Nephron progenitor cell (in vitro differentiated cells): ENCODE data around the gene KCNJ12.
"Not testable (repeated sequence)": the region's sequence is repeated elsewhere in the genome, so short reads cannot be mapped to it uniquely, and the experiment has no call there.

ENCODE experiments used
- DNase-seq: peaks from one replicate; pipeline ENCODE4 v3.0.0; 2021
- H3K27ac Mint-ChIP-seq: 2 replicates; pipeline ENCODE4 v1.8.0; 2021; ENCODE audit warnings: mild to moderate bottlenecking, moderate library complexity, mixed read lengths
- H3K27me3 Mint-ChIP-seq: 2 replicates; pipeline ENCODE4 v1.8.0; 2021; ENCODE audit warnings: mild to moderate bottlenecking, low read depth, mixed read lengths; ENCODE audit not compliant: poor library complexity
- H3K36me3 Mint-ChIP-seq: 2 replicates; pipeline ENCODE4 v1.8.0; 2021; ENCODE audit warnings: low read depth, mixed read lengths
- H3K4me1 Mint-ChIP-seq: 2 replicates; pipeline ENCODE4 v1.8.0; 2021; ENCODE audit warnings: mixed read lengths
- H3K4me3 Mint-ChIP-seq: 2 replicates; pipeline ENCODE4 v1.8.0; 2021; ENCODE audit warnings: mild to moderate bottlenecking, moderate library complexity, mixed read lengths
- H3K9me3 Mint-ChIP-seq: 2 replicates; pipeline ENCODE4 v1.8.0; 2021; ENCODE audit warnings: mild to moderate bottlenecking, moderate library complexity, mixed read lengths

The KCNJ12 gene

GRCh38 chr17:21404539-21404938 is 28.4 kb downstream of the KCNJ12 start:
- Mint-ChIP-seq H3K4me1 (peaks cover 22% of the 10 kb centered on the region), H3K27me3 (peaks cover 16% of the 10 kb centered on the region), H3K9me3 (peaks cover 27% of the 10 kb centered on the region)
- not testable (repeated sequence) for H3K27ac Mint-ChIP-seq, H3K36me3 Mint-ChIP-seq, DNase-seq, H3K4me3 Mint-ChIP-seq

- H3K36me3 Mint-ChIP-seq, H3K27ac Mint-ChIP-seq, H3K4me3 Mint-ChIP-seq, DNase-seq: not testable (repeated sequence)
- H3K9me3 Mint-ChIP-seq = peaks cover 27% of the 10 kb centered on the region
- peaks cover 16% of the 10 kb centered on the region for H3K27me3 Mint-ChIP-seq
- peaks cover 19% of the 10 kb centered on the region for H3K4me1 Mint-ChIP-seq
These were observed 29.0 kb downstream of the KCNJ12 start for GRCh38 chr17:21404956-21405731.

GRCh38 chr17:21405904-21406400 is 29.8 kb downstream of the KCNJ12 start:
- H3K4me3 Mint-ChIP-seq, DNase-seq, H3K27ac Mint-ChIP-seq, H3K36me3 Mint-ChIP-seq: not testable (repeated sequence)
- Mint-ChIP-seq H3K4me1 (peaks cover 19% of the 10 kb centered on the region), H3K9me3 (peaks cover 24% of the 10 kb centered on the region), H3K27me3 (peaks cover 17% of the 10 kb centered on the region)

- Mint-ChIP-seq H3K9me3 (peaks cover 24% of the 10 kb centered on the region), H3K27me3 (peaks cover 19% of the 10 kb centered on the region), H3K4me1 (peaks cover 21% of the 10 kb centered on the region)
- not testable (repeated sequence) for DNase-seq, H3K4me3 Mint-ChIP-seq, H3K36me3 Mint-ChIP-seq, H3K27ac Mint-ChIP-seq
These were observed 30.7 kb downstream of the KCNJ12 start for GRCh38 chr17:21406616-21407404.

GRCh38 chr17:21407752-21408151 is 31.6 kb downstream of the KCNJ12 start:
- H3K9me3 Mint-ChIP-seq = peaks cover 18% of the 10 kb centered on the region
- H3K27ac Mint-ChIP-seq, H3K4me3 Mint-ChIP-seq, DNase-seq, H3K36me3 Mint-ChIP-seq: not testable (repeated sequence)
- peaks cover 13% of the 10 kb centered on the region for H3K27me3 Mint-ChIP-seq
- H3K4me1 Mint-ChIP-seq = peaks cover 14% of the 10 kb centered on the region

- Mint-ChIP-seq H3K27me3 (peaks cover 13% of the 10 kb centered on the region), H3K9me3 (peaks cover 18% of the 10 kb centered on the region), H3K4me1 (peaks cover 14% of the 10 kb centered on the region)
- not testable (repeated sequence) for H3K36me3 Mint-ChIP-seq, H3K27ac Mint-ChIP-seq, DNase-seq, H3K4me3 Mint-ChIP-seq
These were observed 32.1 kb downstream of the KCNJ12 start for GRCh38 chr17:21408224-21408623.

GRCh38 chr17:21408766-21409300 is 32.7 kb downstream of the KCNJ12 start:
- H3K4me3 Mint-ChIP-seq = not testable (repeated sequence)

GRCh38 chr17:21409388-21409787 is 33.2 kb downstream of the KCNJ12 start:
- H3K27me3 Mint-ChIP-seq = peaks cover 13% of the 10 kb centered on the region
- H3K27ac Mint-ChIP-seq, H3K36me3 Mint-ChIP-seq, H3K4me3 Mint-ChIP-seq, DNase-seq: not testable (repeated sequence)
- H3K9me3 Mint-ChIP-seq = peaks cover 21% of the 10 kb centered on the region
- H3K4me1 Mint-ChIP-seq = peaks cover 14% of the 10 kb centered on the region

More at GRCh38 chr17:21408766-21409300, 32.7 kb downstream of the KCNJ12 start:
- H3K27ac Mint-ChIP-seq, DNase-seq, H3K36me3 Mint-ChIP-seq: not testable (repeated sequence)
- peaks cover 20% of the 10 kb centered on the region for H3K9me3 Mint-ChIP-seq
- H3K27me3 Mint-ChIP-seq = peaks cover 13% of the 10 kb centered on the region
- peaks cover 14% of the 10 kb centered on the region for H3K4me1 Mint-ChIP-seq

- Mint-ChIP-seq H3K4me1 (peaks cover 14% of the 10 kb centered on the region), H3K27me3 (peaks cover 13% of the 10 kb centered on the region), H3K9me3 (peaks cover 24% of the 10 kb centered on the region)
- not testable (repeated sequence) for H3K36me3 Mint-ChIP-seq, H3K4me3 Mint-ChIP-seq, DNase-seq, H3K27ac Mint-ChIP-seq
These were observed 33.8 kb downstream of the KCNJ12 start for GRCh38 chr17:21409971-21410370.

- H3K4me1 Mint-ChIP-seq = peaks cover 14% of the 10 kb centered on the region
- not testable (repeated sequence) for H3K4me3 Mint-ChIP-seq, H3K36me3 Mint-ChIP-seq, DNase-seq, H3K27ac Mint-ChIP-seq
- peaks cover 13% of the 10 kb centered on the region for H3K27me3 Mint-ChIP-seq
- H3K9me3 Mint-ChIP-seq = peaks cover 24% of the 10 kb centered on the region
These were observed 34.2 kb downstream of the KCNJ12 start for GRCh38 chr17:21410371-21410770.

- Mint-ChIP-seq H3K9me3 (peaks cover 24% of the 10 kb centered on the region), H3K27me3 (peaks cover 13% of the 10 kb centered on the region), H3K4me1 (peaks cover 14% of the 10 kb centered on the region), H3K27ac (peak overlapping the region; percentile 86)
- not testable (repeated sequence) for H3K4me3 Mint-ChIP-seq, H3K36me3 Mint-ChIP-seq
- DNase-seq = peak; percentile 20
These were observed 34.9 kb downstream of the KCNJ12 start for GRCh38 chr17:21410906-21411678.

GRCh38 chr17:21411679-21412205 is 35.6 kb downstream of the KCNJ12 start:
- peaks cover 13% of the 10 kb centered on the region for H3K27me3 Mint-ChIP-seq
- not testable (repeated sequence) for H3K36me3 Mint-ChIP-seq

GRCh38 chr17:21412207-21412681 is 36.1 kb downstream of the KCNJ12 start:
- H3K27me3 Mint-ChIP-seq = peaks cover 13% of the 10 kb centered on the region
- H3K27ac Mint-ChIP-seq, H3K4me3 Mint-ChIP-seq, H3K36me3 Mint-ChIP-seq, DNase-seq: not testable (repeated sequence)
- peaks cover 14% of the 10 kb centered on the region for H3K4me1 Mint-ChIP-seq
- H3K9me3 Mint-ChIP-seq = peaks cover 24% of the 10 kb centered on the region

More at GRCh38 chr17:21411679-21412205, 35.6 kb downstream of the KCNJ12 start:
- not testable (repeated sequence) for H3K4me3 Mint-ChIP-seq, DNase-seq
- Mint-ChIP-seq H3K27ac (peak overlapping the region; percentile 86), H3K4me1 (peaks cover 14% of the 10 kb centered on the region), H3K9me3 (peaks cover 25% of the 10 kb centered on the region)
